ENCODE results near the gene FOXG1. TPM values are rescaled to one million over a fixed set of nuclear protein-coding genes. Genes with fewer than 3 reads are reported as not detected.
A peak's percentile ranks its signal among the peaks of the same experiment; 100 is the strongest.

The FOXG1 gene
- total RNA-seq, 3 donors from 2014 or later, result not detected

DNA sequence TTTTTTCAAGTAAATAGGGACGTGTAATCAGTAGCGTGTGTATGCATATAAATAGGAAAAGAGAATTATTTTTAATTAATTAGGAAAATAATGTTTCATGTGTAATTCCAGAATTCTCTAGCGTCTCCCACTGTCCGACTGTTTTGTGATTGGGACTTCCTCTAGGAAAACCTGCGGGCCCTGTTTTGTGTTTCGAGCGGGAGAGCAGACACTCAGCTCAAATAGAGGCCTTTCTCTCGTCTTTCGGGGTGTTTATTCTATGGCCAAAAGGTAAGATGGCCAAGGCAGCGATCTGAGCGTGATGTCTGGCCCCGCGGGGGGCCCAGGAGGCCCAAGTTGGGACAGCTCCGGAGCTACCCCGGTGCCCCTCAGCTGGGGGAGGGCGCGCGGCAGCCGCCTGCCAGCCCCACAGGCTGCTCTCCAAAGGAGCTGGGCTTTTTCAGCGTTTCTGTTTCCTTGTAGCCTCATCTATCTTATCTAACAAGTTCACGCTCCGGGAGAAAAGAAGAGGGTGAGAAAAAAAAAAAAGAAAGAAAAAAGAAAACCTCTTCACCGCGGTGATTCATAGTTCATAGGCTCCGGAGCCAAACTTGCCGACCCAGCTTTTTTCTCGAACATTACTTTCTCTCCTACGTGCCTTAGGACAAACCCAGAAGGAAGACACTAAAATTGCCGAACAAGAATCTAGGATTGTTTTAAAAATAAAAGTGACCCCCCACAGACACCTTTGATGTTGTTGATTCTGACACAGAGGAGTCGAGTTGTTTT lies 7.5 kb upstream of the FOXG1 start:
- Histone ChIP-seq H3K9me3 (no peaks in the 10 kb centered on the region), H3K4me1 (ENCODE audit: low read depth) (no peaks in the 10 kb centered on the region), H3K4me3 (no peak overlapping the region), H3K36me3 (ENCODE audit: low read depth) (no peaks in the 10 kb centered on the region)
- intact Hi-C loops (cut with DNase I, micrococcal nuclease), result loop anchor here in 1 of 2 donors (10.0 kb wide), 1 partner anchor 776 kb away; no protein-coding TSS in a partner anchor
- TF ChIP-seq, protein P1, sequence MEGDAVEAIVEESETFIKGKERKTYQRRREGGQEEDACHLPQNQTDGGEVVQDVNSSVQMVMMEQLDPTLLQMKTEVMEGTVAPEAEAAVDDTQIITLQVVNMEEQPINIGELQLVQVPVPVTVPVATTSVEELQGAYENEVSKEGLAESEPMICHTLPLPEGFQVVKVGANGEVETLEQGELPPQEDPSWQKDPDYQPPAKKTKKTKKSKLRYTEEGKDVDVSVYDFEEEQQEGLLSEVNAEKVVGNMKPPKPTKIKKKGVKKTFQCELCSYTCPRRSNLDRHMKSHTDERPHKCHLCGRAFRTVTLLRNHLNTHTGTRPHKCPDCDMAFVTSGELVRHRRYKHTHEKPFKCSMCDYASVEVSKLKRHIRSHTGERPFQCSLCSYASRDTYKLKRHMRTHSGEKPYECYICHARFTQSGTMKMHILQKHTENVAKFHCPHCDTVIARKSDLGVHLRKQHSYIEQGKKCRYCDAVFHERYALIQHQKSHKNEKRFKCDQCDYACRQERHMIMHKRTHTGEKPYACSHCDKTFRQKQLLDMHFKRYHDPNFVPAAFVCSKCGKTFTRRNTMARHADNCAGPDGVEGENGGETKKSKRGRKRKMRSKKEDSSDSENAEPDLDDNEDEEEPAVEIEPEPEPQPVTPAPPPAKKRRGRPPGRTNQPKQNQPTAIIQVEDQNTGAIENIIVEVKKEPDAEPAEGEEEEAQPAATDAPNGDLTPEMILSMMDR (IDR thresholded peaks at IDR 0.05), result no peak
- DNase-seq (no peak), ATAC-seq (no peak)

DNA sequence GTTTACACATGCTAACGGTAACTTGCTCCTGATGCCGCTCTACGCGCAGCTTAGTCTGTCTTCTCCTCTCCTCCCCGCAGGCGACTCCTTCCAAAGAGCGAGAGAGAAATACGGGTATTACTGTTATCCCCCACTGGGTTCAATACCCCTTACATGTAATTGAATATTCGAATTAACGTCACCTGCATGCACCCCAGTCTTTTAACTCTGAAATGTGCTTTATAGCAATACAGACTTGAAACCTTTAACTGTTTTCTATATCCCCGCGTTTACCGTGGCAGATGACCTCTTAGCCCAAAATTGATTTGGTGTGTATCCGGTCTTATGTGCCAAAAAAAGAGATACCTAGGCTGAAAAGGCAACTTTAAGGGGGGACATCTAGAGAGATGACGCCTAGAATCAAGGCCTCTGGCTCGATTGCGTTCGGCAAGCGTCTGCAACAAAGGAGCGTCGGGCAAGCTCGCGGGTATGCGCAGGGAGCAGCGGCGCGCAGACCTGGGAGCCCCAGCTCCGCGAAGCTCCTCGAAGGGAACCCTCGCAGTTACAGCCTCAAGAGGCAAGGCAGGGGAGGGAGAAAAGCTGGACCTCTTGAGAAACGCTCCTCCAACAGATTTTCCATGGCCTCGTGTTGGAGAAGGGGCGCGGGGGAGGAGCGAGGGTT lies 6.8 kb upstream of the FOXG1 start:
- H3K4me3 ChIP-seq, result no peak overlapping the region
- H3K9me3 ChIP-seq, result no peaks in the 10 kb centered on the region
- no peaks in the 10 kb centered on the region for H3K4me1 ChIP-seq (ENCODE audit: low read depth)
- peak in 1 of 3 donors; percentile 25 for DNase-seq
- TF ChIP-seq, protein P1 (IDR thresholded peaks at IDR 0.05), result no peak
- intact Hi-C loops (cut with DNase I, micrococcal nuclease), result loop anchor here in 1 of 2 donors (10.0 kb wide), 1 partner anchor 775 kb away; no protein-coding TSS in a partner anchor
- H3K36me3 ChIP-seq (ENCODE audit: low read depth), result no peaks in the 10 kb centered on the region
- ATAC-seq, result no peak

DNA sequence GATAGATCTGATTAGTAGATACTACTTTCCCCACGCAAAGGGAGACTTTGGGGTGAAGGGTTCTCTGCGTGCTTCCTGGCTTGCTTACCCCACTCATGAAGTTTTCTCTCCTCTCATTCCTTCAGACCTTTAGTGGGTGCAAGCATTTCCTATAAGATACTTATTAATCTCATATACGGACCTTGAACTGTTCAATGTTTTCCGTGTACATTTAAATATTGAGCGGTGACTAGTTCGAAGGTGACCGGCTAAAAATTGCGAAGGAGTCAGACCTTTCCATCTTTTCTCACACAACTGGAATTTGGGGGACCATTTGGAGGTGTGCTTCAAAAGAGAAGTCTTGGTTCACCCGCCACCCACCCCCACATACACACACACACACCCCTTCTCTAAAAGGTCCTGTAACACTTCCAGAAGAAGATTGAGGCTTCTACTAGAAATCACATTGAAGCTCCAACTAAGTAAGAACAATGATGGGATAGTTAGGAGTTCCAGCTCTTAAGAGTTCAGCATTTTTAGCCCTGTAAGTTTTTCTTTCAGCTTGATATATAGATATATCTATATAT lies 6.1 kb upstream of the FOXG1 start:
- DNase-seq, result no peak
- TF ChIP-seq, protein P1 (IDR thresholded peaks at IDR 0.05), result no peak
- no peak for ATAC-seq
- Histone ChIP-seq H3K9me3 (no peaks in the 10 kb centered on the region), H3K36me3 (ENCODE audit: low read depth) (no peaks in the 10 kb centered on the region), H3K4me1 (ENCODE audit: low read depth) (peaks cover 3% of the 10 kb centered on the region), H3K4me3 (no peak overlapping the region)
- intact Hi-C loops (cut with DNase I, micrococcal nuclease), result no loop called here

DNA sequence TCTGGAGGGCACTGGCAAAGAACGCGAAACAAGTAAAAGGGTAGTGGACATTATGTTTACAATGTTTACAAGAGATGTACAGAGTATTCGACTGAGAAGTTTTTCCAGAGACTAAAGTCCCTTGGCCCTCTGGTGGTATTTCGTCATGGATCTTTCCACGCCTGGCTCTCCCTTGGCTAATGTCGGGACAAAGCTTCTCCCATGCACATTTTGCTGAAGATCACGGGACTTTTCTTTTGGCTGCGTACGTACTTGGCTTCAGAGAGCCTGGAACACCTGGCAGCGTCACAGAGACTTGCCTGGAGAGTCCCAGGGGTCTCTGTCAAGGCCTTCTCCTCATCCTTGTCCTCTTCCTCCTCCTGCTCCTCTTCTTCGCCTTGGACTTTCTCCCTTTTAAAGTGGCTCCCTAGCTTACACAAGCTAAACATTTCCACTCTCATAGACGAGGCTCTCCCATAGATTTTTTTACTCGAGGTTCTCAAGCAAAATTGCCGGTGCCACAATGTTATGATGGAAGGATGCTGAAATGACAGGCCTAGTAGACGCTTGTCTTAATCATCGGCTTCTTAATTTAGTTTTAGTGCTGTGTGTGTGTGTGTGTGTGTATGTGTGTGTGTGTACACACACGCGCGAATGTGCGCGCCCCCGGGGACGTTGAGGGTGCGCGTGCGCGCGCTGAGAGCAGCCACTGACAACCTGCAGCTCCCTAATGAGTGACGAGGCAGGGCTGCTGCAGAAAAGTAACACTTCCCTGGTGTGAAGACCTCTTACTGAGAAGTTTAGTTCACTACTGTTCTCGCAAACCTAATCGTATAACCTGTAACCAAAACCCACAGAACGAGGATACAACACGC lies 4.9 kb upstream of the FOXG1 start:
- DNase-seq (no peak), ATAC-seq (no peak)
- peaks cover 10% of the 10 kb centered on the region for H3K4me1 ChIP-seq (ENCODE audit: low read depth)
- intact Hi-C loops (cut with DNase I, micrococcal nuclease), result no loop called here
- H3K4me3 ChIP-seq, result no peak overlapping the region
- H3K9me3 ChIP-seq, result no peaks in the 10 kb centered on the region
- TF ChIP-seq, protein P1 (IDR thresholded peaks at IDR 0.05), result no peak
- H3K36me3 ChIP-seq (ENCODE audit: low read depth), result no peaks in the 10 kb centered on the region

DNA sequence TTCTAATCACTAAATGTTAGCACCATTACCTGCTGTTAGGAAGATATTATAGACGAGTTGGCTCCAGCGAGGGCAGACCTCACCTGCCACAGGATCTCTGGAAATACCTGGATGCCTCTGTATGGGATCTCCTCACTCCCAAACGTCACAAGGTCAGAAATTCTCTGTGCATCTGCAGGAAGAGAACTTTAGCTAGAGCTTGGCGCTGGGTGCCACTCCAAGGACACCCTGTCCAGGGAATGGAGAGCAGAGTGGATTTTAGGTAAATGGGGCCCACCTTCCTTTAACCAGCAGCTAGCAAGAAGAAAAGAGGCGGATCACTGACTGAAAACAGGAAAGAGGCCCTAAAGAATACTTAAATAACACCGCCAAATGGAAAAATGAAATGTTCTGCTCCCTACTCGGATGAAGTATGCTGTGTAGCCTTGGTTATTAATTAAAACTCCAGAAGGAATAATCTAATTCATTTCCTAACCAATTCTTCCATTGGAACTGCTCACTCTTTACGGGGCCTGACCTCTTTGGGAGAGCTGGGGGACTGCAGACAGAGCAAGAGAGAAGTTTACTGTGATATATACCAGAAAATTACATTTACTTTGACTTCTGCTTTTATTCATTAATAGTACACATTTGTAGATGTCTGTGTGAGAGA lies 4.2 kb upstream of the FOXG1 start:
- DNase-seq (no peak), ATAC-seq (no peak)
- no peaks in the 10 kb centered on the region for H3K36me3 ChIP-seq (ENCODE audit: low read depth)
- no peak overlapping the region for H3K4me3 ChIP-seq
- H3K9me3 ChIP-seq, result no peaks in the 10 kb centered on the region
- intact Hi-C loops (cut with DNase I, micrococcal nuclease), result no loop called here
- peaks cover 10% of the 10 kb centered on the region for H3K4me1 ChIP-seq (ENCODE audit: low read depth)
- TF ChIP-seq, protein P1 (IDR thresholded peaks at IDR 0.05), result no peak

Data from mucosa of descending colon (tissue), 3 donors.